ENCODE data around the gene GJC2.

- TF ChIP-seq CTCF (IDR thresholded peaks at IDR 0.05), result no peak
- no peak for TF ChIP-seq POLR2A (IDR thresholded peaks at IDR 0.05)
- TF ChIP-seq EP300 (IDR thresholded peaks at IDR 0.05), result no peak
These were observed 31.9 kb downstream of the GJC2 start for GRCh38 chr1:228181645-228182034.

Measured in tibial nerve (tissue), 4 donors.